Lower leg skin (tissue), 4 donors: Measurements from ENCODE around the gene ACSL3. TPM values are rescaled to one million over a fixed set of nuclear protein-coding genes. Genes with fewer than 3 reads are reported as not detected.

Experiments
- DNase-seq, 2 donors: peaks; one replicate each; pipeline ENCODE4 v3.0.0-alpha.2; 2019; ENCODE audit warnings: low spot score in 2 of 2
- H3K4me3 ChIP-seq: fragments of 200-600 bp; sonication (generic); 2 replicates; pipeline ENCODE4 v1.5.1; 2017; ENCODE audit warnings: mild to moderate bottlenecking, low read depth; ENCODE audit not compliant: poor library complexity, severe bottlenecking
- POLR2A ChIP-seq, 2 donors: fragments of 450-650 bp; IDR thresholded peaks; one replicate each; pipeline ENCODE4 v1.6.1; 2016 to 2017; ENCODE audit warnings: antibody characterized with exemption in 2 of 2, mild to moderate bottlenecking in 1 of 2, moderate library complexity in 1 of 2
- WGBS, 2 donors: methylation state at CpG; one replicate each; pipeline ENCODE4 v1.1.5; 2018; 5-methylcytosine and 5-hydroxymethylcytosine counted together
- intact Hi-C: fragments of 100-400 bp; cut with DNase I; formaldehyde crosslinking; loops from one replicate; pipeline ENCODE4 v1.15.0; 2023; ENCODE audit warnings: low total_unique reads
- total RNA-seq, 4 donors: library from RNA; depleted of rRNA; stranded (reverse); fragments of >200 nt; gene quantifications; one replicate each; pipeline ENCODE4 v1.1.0, GENCODE V29; 2016
- TF ChIP-seq, protein P1 (sequence below), 3 donors: fragments of 450-650 bp; IDR thresholded peaks; one replicate each; pipeline ENCODE4 v1.5.1; 2016; ENCODE audit warnings: antibody characterized with exemption in 3 of 3, mild to moderate bottlenecking in 3 of 3, moderate library complexity in 2 of 3

The ACSL3 gene
- total RNA-seq, 4 donors from 2014 or later, result 32.6 to 132 (median 69.6) TPM

DNA sequence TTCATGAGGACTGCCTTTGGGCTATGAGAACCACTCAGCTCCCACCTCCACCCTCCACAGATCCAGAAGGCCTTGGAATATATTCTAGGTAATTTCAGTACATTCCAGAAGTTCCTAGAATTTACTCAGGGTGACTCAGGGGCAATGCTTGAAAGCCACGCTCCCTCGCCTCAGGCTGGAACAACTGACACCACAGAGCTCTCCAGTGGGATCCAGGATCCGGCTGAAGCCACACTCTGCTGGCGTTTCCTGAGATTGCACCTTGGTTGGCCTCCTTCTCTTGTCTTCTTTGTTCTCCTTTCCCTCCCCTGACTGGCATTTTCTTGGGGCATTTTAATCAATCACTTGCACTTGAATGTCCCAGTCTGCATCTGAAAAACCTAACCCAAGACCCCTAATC is 98.5 kb downstream of the ACSL3 start:
- WGBS, 2 donors, result 54 to 63% methylated on average over 4 of the region's 4 CpGs
- TF ChIP-seq, protein P1, sequence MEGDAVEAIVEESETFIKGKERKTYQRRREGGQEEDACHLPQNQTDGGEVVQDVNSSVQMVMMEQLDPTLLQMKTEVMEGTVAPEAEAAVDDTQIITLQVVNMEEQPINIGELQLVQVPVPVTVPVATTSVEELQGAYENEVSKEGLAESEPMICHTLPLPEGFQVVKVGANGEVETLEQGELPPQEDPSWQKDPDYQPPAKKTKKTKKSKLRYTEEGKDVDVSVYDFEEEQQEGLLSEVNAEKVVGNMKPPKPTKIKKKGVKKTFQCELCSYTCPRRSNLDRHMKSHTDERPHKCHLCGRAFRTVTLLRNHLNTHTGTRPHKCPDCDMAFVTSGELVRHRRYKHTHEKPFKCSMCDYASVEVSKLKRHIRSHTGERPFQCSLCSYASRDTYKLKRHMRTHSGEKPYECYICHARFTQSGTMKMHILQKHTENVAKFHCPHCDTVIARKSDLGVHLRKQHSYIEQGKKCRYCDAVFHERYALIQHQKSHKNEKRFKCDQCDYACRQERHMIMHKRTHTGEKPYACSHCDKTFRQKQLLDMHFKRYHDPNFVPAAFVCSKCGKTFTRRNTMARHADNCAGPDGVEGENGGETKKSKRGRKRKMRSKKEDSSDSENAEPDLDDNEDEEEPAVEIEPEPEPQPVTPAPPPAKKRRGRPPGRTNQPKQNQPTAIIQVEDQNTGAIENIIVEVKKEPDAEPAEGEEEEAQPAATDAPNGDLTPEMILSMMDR (IDR thresholded peaks at IDR 0.05), result no peak
- TF ChIP-seq POLR2A (IDR thresholded peaks at IDR 0.05), result no peak
- intact Hi-C loops, result no loop called here

DNA sequence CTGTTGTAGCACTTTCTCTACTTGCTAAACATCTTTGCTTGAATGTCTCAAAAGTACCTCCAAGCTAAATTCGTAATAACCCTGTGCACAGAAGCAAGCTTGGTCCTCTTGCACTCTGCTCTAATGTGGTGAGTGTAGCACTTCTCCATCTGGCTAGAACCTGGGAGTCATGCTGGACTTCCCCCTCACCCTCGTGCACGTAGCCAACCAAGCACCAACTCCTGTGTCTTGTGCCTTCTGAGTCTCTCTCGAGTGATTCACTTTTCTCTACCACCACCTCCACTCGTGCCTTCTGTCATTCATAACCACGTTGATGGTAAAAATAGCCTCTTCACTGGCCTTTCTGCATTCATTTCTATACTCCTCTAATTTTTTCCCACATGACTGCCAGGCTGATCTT is 99.3 kb downstream of the ACSL3 start:
- DNase-seq, result no peak
- WGBS, 2 donors, result 74 to 76% methylated on average over 6 of the region's 6 CpGs
- H3K4me3 ChIP-seq, result no peak overlapping the region
- TF ChIP-seq, protein P1 (IDR thresholded peaks at IDR 0.05), result no peak
- no peak for TF ChIP-seq POLR2A (IDR thresholded peaks at IDR 0.05)
- intact Hi-C loops, result no loop called here

More for the DNA sequence above, 98.5 kb downstream of the ACSL3 start:
- no peak overlapping the region for H3K4me3 ChIP-seq
- DNase-seq, result no peak

DNA sequence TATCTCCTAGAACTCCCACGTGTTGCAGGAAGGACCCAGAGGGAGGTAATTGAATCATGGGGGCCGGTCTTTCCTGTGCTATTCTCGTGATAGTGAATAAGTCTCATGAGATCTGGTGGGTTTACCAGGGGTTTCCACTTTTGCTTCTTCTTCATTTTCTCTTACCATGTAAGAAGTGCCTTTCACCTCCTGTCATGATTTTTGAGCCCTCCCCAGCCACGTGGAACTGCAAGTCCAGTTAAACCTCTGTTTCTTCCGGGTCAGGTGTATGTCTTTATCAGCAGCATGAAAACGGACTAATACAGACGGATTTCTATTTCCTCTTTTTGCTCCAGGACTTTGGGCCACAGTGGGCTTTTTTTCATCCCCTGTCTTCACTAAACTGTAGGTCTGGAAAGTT is 102.8 kb downstream of the ACSL3 start:
- WGBS, 2 donors, result 88 to 90% methylated on average over 7 of the region's 7 CpGs
- intact Hi-C loops, result no loop called here

DNA sequence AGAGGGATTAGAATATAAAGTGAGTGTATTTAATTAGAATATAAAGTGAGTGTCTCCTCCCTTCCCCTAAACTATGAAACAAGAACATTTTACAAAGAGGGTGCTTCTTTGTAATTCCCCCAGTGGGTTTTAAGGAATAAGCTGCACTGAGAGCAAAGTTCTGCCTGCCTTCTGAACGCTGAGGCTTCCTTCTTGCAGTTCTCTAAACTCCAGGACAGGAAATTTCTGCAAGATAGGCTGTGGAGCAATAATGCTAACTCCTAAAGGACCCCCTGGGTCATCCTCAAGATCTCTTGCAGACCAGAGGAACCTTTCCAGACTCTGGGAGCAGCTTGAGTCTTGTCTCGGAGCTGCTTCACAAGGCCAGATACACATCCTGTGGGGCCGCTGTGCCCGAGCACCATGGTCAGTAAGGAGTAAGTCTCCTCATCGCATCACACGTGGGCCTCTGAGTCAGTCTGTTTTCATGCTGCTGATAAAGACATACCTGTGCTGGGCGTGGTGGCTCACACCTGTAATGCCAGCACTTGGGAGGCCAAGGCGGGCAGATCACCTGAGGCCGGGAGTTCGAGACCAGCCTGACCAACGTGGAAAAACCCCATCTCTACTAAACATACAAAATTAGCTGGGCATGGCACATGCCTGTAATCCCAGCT is 103.7 kb downstream of the ACSL3 start:
- intact Hi-C loops, result no loop called here
- H3K4me3 ChIP-seq, result no peak overlapping the region
- TF ChIP-seq POLR2A (IDR thresholded peaks at IDR 0.05), result no peak
- TF ChIP-seq, protein P1 (IDR thresholded peaks at IDR 0.05), result no peak
- DNase-seq, result no peak
- WGBS, 2 donors, result 82 to 87% methylated on average over 10 to 11 of the region's 11 CpGs

More for the DNA sequence above, 102.8 kb downstream of the ACSL3 start:
- no peak overlapping the region for H3K4me3 ChIP-seq
- DNase-seq, result no peak
- TF ChIP-seq, protein P1 (IDR thresholded peaks at IDR 0.05), result no peak
- no peak for TF ChIP-seq POLR2A (IDR thresholded peaks at IDR 0.05)

DNA sequence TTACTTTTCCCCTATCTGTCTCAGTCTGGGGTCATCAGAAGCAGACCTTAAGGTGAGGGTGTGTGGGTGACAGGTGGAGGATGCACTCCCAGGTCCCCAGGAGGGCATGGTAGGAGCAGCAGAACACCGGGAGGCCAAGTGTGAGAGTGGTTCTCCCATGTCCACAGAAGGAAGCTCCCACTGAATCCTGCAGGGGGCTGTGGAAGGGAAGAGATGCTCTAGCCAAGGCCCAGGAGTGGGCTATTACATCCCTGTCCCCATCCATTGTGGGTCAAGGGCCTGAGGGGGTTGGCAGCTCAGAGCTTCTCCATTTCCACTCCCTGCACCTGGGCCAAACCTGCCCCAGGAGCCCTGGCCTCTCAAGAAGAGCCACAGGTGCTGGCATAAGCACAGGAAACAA is 104.7 kb downstream of the ACSL3 start:
- 67 to 100% methylated on average over 1 of the region's 1 CpG for WGBS, 2 donors
- no peak for DNase-seq
- TF ChIP-seq POLR2A (IDR thresholded peaks at IDR 0.05), result no peak
- TF ChIP-seq, protein P1 (IDR thresholded peaks at IDR 0.05), result no peak
- intact Hi-C loops, result no loop called here
- no peak overlapping the region for H3K4me3 ChIP-seq
